ENCODE measurements around the gene PEAR1.

Gene PEAR1

GRCh38 chr1:156885880-156886355, 7.6 kb upstream of the PEAR1 start:
- TF ChIP-seq CTCF (IDR thresholded peaks at IDR 0.05; ENCODE audit: insufficient read depth, low read length) (no peak), REST (IDR thresholded peaks at IDR 0.05; ENCODE audit: insufficient replicate concordance, low read depth) (no peak), POLR2AphosphoS5 (IDR thresholded peaks at IDR 0.05; ENCODE audit: low read depth) (no peak), SPI1 (IDR thresholded peaks at IDR 0.05; ENCODE audit: borderline replicate concordance, low read depth) (no peak), GABPA (IDR thresholded peaks at IDR 0.05; ENCODE audit: low read depth) (no peak)
- Histone ChIP-seq H3K27me3 (ENCODE audit: insufficient read depth, poor library complexity, severe bottlenecking) (no peaks in the 10 kb centered on the region), H3K4me3 (replicated peaks; ENCODE audit: insufficient read depth, low read length) (no peak overlapping the region), H3K27ac (replicated peaks) (no peak overlapping the region)
- DNase-seq (ENCODE audit: low read depth in 1 of 2, low spot score in 1 of 2) = no peak

DNA sequence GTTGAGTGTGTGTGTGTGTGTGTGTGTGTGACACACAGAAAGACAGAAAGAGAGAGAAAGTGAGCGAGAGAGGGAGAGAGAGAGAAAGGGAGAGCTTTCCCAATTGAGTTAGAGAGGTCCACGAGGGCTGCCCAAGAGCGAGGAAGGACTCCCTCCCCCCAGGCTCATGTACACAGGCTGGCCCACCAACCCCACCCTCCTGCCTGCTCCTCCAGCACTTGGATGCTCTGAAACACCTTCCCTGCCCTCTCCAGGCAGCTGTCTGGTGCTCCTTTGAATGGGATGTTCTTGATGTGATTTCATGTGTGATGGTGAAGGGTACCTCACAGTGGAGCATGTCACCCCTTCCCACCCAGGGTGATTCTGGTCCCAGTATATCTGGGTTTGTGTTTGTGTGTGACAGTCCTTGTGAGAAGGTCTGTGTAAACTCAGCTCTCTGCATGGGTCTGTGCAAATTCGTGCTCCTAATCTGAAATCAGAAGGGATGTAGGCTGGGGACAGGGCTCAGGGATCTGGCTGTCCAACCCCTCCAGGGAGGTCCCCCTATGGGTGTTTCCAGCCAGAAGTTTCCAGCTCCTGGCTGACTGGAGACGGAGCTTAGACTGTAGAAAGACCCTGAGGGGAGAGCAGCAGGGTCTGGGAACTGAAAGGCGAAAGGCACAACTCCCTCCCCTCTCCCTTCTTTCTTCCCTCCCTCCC, 6.8 kb upstream of the PEAR1 start:
- Histone ChIP-seq H3K4me3 (replicated peaks; ENCODE audit: insufficient read depth, low read length) (no peak overlapping the region), H3K27ac (replicated peaks) (no peak overlapping the region), H3K27me3 (ENCODE audit: insufficient read depth, poor library complexity, severe bottlenecking) (peaks cover 6% of the 10 kb centered on the region)
- DNase-seq (ENCODE audit: low read depth in 1 of 2, low spot score in 1 of 2) = no peak
- no peak for TF ChIP-seq GABPA (IDR thresholded peaks at IDR 0.05; ENCODE audit: low read depth)
- TF ChIP-seq POLR2AphosphoS5 (IDR thresholded peaks at IDR 0.05; ENCODE audit: low read depth) = no peak
- TF ChIP-seq CTCF (IDR thresholded peaks at IDR 0.05; ENCODE audit: insufficient read depth, low read length) = no peak
- TF ChIP-seq REST (IDR thresholded peaks at IDR 0.05; ENCODE audit: insufficient replicate concordance, low read depth) = no peak
- no peak for TF ChIP-seq SPI1 (IDR thresholded peaks at IDR 0.05; ENCODE audit: borderline replicate concordance, low read depth)

DNA sequence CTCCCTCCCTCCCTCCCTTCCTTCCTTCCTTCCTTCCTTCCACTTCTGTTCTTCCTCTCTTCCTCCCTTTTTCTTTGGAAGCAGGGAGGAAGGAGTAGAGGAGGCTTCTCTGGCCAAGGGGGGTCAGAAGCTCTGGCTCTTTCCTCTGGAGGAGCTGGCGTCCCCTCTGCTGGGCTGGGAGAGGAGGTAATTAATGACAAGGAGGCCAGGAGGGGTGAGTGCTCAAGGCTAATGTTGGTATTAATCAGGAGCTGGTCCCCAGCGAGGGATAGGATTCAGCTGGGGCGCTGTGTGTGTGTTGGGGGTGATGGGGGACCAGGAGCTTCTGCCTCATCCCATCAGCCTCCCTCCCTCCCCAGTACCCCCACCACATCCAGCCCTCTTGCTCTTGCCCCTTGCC, 6.2 kb upstream of the PEAR1 start:
- TF ChIP-seq SPI1 (IDR thresholded peaks at IDR 0.05; ENCODE audit: borderline replicate concordance, low read depth) = no peak
- no peak for TF ChIP-seq POLR2AphosphoS5 (IDR thresholded peaks at IDR 0.05; ENCODE audit: low read depth)
- Histone ChIP-seq H3K27ac (replicated peaks) (no peak overlapping the region), H3K4me3 (replicated peaks; ENCODE audit: insufficient read depth, low read length) (no peak overlapping the region), H3K27me3 (ENCODE audit: insufficient read depth, poor library complexity, severe bottlenecking) (peaks cover 10% of the 10 kb centered on the region)
- no peak for DNase-seq (ENCODE audit: low read depth in 1 of 2, low spot score in 1 of 2)

- Histone ChIP-seq H3K27me3 (ENCODE audit: insufficient read depth, poor library complexity, severe bottlenecking) (peaks cover 11% of the 10 kb centered on the region), H3K4me3 (replicated peaks; ENCODE audit: insufficient read depth, low read length) (no peak overlapping the region), H3K27ac (replicated peaks) (no peak overlapping the region)
- DNase-seq (ENCODE audit: low read depth in 1 of 2, low spot score in 1 of 2) = no peak
- TF ChIP-seq POLR2AphosphoS5 (IDR thresholded peaks at IDR 0.05; ENCODE audit: low read depth) = no peak
- TF ChIP-seq GABPA (IDR thresholded peaks at IDR 0.05; ENCODE audit: low read depth) = no peak
- TF ChIP-seq REST (IDR thresholded peaks at IDR 0.05; ENCODE audit: insufficient replicate concordance, low read depth) = no peak
- no peak for TF ChIP-seq SPI1 (IDR thresholded peaks at IDR 0.05; ENCODE audit: borderline replicate concordance, low read depth)
- TF ChIP-seq CTCF (IDR thresholded peaks at IDR 0.05; ENCODE audit: insufficient read depth, low read length) = no peak
Observed at GRCh38 chr1:156887734-156888133, 5.8 kb upstream of the PEAR1 start.
